ENCODE measurements around the gene ZMIZ1.

ZMIZ1 gene

GRCh38 chr10:79314761-79315601, 246.2 kb downstream of the ZMIZ1 start:
- FAIRE-seq: no peak

GRCh38 chr10:79315602-79315920, 246.8 kb downstream of the ZMIZ1 start:
- FAIRE-seq: no peak

- no peak for FAIRE-seq
Measured at GRCh38 chr10:79316671-79317431, 248.1 kb downstream of the ZMIZ1 start.

- FAIRE-seq: no peak
Measured at GRCh38 chr10:79318369-79318768, 249.6 kb downstream of the ZMIZ1 start.

DNA sequence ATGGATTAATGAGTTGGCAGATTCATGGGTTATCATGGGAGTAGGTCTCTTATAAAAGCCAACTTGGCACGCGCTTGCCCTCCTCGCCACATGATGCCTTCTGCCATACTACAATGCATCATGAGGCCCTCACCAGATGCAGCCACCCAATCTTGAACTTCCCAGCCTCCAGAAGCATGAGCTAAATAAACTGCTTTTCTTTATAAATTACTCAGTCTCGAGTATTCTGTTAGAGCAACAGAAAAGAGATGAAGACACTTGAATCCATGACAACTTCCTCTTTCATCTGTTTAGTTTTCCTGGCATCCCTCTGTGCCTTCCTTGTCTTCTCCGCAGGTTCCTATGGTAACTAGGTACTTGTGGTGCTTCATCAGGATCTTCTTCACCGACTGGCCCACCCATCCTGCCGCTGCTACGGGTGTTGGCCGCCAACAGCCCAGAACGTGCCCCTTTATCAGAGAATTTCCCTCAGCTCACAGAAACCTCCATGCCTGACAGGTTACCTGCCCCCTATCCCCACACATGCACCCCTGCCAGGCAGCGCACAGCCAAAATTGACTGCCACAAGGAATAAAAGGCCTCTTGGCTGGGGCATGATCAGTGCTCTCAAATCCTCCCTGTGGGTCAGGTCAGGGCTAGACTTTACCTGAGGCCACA, 250.5 kb downstream of the ZMIZ1 start:
- FAIRE-seq: no peak

DNA sequence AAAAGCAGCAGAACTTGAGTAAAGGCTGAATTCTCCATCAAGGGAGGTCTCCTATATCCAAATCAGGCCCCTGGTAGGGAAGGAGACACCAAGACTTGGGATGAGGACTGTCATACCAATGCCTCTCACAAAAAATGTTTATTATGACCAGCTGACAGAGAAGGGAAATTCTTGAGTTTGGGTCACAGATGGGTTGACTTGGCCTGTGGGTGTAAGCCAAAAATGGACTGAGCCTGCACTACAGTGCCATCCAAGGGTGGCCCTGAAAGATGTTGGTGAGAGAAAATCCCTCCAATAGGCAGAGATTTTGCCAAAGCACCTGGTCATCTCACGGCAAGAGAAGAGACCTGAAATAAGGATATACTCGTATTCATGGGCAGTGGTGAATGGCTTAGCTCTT, 251.6 kb downstream of the ZMIZ1 start:
- no peak for FAIRE-seq

GRCh38 chr10:79320820-79321493, 252.2 kb downstream of the ZMIZ1 start:
- FAIRE-seq: no peak

DNA sequence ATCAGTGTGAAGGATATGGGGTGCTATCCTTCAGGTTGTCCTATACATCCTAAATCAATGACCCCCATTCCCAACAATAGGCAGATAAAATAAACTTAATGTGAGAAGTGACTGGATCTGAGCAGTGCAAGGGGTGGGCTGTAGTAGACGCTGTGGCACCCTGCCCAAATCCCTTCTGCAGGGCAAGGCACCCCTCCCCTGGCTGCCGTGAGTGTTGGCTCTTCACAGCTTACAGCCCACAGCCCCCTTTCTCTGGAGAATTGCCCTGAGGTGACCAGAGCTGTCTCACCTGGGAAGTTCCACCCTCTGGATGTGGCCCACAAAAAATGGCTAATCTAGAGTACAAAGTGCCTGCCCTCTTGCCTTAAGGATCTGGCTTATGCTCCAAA, 252.7 kb downstream of the ZMIZ1 start:
- no peak for FAIRE-seq

GRCh38 chr10:79321951-79322350, 253.2 kb downstream of the ZMIZ1 start:
- FAIRE-seq: no peak

DNA sequence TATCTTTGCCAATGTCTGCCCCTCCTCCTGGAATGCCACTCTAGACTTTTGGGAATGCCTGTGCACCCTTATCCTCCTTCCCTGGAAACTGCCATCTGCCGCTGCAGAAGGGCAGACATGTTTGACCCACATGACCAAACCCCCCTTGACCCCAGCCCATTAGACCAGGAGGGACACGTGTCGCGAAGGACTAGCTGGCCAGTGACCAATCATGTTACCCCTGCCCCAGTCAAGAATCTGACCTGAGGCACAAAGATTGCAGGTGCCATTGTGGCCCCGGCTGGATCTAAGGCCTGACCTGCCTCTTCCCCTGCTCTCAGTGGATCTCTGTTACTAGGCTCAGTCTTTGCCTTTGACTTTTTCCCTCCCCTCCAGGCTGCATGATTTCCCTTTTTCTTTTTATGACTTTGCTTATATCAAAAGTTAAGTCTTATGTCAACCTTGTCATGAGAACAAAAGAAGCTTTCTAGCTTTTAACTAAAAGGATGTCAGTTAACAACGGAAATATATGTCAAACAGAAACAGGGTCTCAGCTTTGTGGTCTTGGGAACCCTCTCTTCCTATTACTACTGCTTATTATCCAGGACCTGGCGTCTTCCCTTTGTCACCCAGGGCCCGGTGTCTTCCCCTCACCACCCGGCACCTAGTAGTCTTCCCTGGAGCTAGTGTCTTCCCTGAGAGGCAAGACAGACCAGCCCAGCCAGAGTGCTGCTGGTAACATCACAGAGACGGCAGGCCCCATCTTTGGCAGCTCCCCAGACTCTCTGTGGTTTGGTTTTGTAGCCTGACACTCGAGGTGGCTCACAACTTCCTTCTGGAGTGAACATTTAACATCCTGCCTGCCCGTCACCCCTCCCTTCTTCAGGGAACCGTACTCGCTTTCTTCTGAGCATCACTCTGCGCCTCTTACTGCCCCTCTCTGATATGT, 254.1 kb downstream of the ZMIZ1 start:
- no peak for FAIRE-seq

- FAIRE-seq: no peak
Measured at GRCh38 chr10:79323602-79324001, 254.8 kb downstream of the ZMIZ1 start.

- FAIRE-seq: no peak
Measured at GRCh38 chr10:79324032-79324695, 255.4 kb downstream of the ZMIZ1 start.

GRCh38 chr10:79326361-79327089, 257.8 kb downstream of the ZMIZ1 start:
- no peak for FAIRE-seq

GRCh38 chr10:79327090-79327457, 258.3 kb downstream of the ZMIZ1 start:
- no peak for FAIRE-seq

GRCh38 chr10:79328147-79328701, 259.5 kb downstream of the ZMIZ1 start:
- no peak for FAIRE-seq

DNA sequence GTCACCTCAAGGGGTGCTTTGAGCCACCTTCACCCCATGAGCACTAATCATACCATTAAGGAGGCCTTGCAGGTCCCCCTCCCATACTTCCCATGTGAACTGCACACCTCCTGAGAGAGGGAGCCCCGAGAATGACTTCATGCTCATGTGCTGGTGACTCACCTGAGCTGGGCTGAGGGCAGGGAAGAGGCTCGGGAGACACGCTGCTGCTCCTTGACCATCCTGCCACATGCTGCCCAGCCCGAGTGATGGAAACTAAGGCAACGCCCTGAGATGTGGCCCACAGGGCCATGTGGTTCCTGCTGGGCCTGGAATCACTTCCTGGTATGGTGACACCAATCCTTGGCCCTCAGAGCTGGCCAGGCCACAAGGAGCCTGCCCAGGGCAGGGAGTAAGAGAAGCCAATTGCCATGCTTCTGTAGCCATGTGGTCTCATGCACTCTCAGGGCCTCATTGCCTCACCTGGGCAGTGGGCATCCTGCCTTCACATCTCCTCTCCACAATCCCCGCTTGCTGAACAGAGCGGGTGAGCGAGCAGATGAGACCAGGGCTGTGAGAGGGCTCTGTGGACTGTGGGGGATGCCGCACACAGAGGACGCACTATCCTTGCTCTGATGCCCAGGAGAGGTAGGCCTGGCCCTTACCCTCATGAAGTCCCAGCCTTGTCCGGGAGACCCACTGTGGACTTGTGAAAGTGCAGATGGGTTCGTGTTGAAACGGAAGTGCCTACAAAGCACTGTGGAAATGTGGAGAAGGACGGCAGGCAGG, 260.2 kb downstream of the ZMIZ1 start:
- no peak for FAIRE-seq

DNA sequence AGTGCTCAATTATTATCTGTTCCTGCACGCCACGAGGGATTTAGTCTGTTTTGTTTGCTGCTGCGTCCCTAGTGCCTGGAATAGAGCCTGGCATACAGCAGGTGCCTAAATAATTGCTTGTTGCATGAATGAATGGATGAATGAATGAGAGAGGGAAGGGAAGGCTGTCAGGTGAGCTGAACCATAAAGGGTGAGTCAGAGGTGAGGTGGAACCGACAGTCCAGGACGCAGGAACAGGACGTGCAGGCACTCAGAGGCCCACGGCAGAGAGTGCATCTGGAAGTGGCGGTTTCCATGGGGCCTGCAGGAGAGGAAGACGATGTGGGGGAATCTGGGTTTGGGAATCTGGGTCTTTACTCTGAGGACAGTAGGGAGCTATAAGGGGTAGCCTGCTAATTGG, 260.8 kb downstream of the ZMIZ1 start:
- no peak for FAIRE-seq

DNA sequence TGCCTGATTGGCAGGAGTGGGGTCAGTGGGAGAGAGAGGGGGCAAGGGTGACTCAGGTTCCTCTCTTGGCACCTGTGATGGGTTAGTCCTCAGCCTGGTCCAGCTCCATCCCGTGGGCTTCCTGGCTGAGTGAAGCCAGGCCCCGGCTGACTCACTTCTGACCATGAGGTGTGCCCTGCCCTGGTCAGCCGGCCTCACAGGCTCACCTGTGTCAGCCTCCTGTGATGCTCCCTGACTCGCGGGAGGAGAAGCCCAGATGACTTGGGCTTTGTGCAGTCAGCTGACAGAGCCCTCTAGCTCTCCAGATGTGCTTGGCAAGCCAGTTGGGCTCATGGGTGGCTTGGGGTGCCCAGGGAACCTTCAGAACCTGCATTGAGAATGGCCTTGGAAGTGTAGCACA, 262.5 kb downstream of the ZMIZ1 start:
- FAIRE-seq: no peak

- no peak for FAIRE-seq
Measured at GRCh38 chr10:79331709-79332108, 262.9 kb downstream of the ZMIZ1 start.
